Stimulated activated CD8-positive, alpha-beta memory T cell treated with anti-CD3 and anti-CD28 coated beads, Interleukin-15, amount 100 ng/mL, for 48 hours (primary cell): Measurements from ENCODE around the gene SHH.
A peak's percentile ranks its signal among the peaks of the same experiment; 100 is the strongest.
"Not testable (repeated sequence)": the region's sequence is repeated elsewhere in the genome, so short reads cannot be mapped to it uniquely, and the experiment has no call there.

Experiments
- DNase-seq, 2 donors: peaks; one replicate each; pipeline ENCODE4 v3.0.0-alpha.2; 2020; ENCODE audit warnings: low read depth in 2 of 2

Gene SHH

DNA sequence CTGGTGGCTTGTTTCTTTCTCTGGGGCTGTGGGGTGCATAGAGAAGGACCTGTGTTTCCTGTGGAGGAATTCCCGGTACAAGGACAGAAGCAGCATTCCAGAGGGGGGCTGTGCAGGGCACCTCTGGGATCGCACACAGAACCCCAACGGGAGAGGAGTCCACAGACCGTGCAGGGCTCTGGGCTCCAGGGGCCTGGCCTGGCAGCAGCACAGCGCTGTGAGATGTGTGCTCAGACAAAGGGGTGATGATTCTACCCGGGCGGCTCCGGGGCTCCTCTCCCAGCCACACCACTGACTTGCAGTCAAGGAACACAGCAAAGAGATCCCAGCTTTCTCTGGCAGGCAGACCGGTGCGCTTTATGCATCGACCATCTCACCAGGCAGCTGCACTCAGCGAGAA, 6.9 kb upstream of the SHH start:
- no peak for DNase-seq

DNA sequence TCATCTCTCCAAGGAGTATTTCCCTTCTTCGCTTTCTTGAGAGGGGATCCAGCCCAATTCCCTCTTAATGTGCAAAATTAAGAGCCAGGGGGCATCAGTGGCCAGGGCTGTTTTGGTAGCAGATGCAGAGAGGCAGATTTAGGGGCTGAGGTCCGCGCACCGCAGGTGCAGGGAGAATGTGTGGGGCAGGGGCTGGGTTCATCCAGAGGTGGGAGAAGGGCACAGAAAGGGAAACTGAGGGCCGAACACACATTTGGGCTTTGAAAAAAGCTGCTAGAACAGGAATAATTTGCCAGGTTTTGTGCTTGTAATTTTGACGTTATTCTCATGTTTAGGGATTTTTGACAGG, 6.5 kb upstream of the SHH start:
- no peak for DNase-seq

DNA sequence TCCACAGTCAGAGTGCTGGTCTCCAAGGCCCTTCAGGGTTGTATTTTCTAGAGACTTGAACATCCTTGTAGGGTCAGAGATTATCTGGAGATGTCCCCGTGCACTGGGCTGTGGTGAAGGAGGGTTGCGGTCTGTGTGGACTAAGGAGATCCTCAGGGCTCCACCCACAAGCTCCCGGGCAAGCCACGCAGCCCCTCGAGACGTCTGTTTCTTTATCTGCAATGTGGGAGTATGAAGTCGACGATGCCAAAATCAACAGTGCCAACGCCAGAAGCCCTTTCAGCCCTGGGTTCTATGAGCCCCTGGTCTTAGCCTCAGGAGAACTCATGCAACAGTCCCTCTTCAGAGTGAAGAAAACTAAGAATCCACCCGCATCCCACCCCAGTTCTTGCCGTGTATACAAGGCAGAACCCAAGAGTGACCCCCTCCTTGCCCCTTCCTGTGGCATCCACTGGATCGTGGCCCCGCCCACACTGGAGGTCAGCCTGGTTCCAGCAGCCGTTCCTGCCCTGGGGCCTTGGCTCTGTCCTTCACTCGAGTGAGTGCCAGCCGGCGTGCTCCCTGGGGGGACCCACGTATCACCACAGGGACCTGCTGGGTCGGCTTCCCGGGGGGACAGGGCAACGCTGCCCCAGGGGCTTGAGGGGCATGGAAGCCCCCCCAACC, 6.0 kb upstream of the SHH start:
- no peak for DNase-seq

DNA sequence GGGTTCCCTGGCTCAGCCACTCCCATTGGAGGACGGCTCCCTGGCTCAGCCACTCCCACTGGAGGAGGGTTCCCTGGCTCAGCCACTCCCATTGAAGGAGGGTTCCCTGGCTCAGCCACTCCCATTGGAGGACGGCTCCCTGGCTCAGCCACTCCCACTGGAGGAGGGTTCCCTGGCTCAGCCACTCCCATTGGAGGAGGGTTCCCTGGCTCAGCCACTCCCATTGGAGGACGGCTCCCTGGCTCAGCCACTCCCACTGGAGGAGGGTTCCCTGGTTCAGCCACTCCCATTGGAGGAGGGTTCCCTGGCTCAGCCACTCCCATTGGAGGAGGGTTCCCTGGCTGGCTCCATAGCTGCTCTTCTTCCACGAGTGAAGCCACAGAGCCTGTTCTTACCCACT, 5.3 kb upstream of the SHH start:
- not testable (repeated sequence) for DNase-seq

DNA sequence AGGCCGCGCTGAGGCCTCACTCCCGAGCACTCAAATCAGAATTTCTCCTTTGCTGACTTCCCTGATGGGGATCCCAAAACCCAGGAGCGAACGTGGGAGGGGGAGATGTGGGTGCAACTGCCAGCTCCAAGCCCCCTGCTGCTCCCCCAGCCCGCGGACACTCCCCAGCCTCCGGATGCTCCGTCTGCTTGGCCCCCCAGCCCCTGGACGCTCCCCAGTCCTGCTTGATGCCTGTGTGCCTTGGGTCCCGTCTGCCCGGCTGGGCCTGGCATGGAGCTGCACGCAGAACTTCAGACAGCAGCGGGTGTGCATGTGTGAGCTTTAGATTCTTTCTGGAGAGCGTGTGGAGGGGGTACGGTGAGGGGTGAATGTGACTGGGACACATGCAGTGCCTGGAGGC, 4.7 kb upstream of the SHH start:
- no peak for DNase-seq

DNA sequence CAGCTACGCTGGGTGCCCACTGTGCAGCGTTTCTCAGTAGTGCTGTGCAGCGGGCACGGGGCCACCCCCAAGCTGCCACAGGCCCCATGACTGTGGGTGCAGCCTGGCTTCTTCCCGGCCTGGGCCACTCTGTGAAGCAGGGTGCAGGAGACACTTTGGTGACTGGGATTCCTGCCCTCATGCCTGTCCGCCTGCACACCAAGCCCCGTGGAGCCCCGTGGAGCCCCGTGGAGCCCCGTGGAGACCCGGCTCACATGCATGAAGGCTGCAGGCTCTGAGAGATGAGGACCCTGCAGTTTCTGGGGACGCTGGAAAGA, 3.9 kb upstream of the SHH start:
- no peak for DNase-seq

DNA sequence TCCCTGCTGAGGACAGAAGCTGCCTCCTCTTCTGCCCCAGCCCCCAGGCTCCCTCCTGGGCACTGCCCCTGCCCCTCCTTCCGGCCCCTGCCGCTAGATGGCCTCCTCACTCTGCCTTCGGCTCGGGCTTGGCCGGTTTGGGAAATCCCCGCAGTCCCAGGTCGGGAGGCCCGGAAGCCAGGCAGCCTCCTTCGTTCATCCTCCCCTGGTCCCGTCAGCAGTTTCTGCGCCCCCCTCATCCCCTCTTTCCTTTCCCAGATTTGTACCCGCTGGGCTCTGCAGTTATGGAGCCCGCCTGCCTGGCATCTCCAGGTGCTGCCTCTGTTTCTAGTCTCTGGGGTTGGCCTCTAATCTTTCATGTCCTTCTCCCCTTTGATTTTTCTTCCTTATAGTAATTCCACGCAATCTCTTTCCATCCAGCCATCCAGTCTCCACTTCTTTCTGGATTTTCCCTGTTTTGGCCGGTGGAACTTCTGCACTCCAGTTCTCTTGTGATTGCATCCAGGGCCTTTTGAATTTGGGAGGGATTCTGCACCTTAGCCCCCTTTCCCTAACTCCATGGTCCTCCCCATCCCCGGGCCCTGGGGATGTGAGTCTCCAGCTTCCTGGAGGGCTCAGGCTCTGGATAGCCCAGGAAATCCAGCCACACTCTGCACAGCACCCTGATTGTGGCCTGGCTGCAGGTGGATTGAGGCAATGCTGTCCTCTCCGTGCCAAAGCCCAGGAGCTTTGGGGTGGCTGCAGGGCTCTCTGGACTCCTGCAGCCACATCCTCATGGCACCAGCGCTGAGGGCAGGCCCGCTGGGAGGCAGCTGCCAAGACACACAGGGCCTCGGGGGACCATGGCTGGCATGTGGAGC, 3.3 kb upstream of the SHH start:
- DNase-seq: peak; percentile 57 to 62

DNA sequence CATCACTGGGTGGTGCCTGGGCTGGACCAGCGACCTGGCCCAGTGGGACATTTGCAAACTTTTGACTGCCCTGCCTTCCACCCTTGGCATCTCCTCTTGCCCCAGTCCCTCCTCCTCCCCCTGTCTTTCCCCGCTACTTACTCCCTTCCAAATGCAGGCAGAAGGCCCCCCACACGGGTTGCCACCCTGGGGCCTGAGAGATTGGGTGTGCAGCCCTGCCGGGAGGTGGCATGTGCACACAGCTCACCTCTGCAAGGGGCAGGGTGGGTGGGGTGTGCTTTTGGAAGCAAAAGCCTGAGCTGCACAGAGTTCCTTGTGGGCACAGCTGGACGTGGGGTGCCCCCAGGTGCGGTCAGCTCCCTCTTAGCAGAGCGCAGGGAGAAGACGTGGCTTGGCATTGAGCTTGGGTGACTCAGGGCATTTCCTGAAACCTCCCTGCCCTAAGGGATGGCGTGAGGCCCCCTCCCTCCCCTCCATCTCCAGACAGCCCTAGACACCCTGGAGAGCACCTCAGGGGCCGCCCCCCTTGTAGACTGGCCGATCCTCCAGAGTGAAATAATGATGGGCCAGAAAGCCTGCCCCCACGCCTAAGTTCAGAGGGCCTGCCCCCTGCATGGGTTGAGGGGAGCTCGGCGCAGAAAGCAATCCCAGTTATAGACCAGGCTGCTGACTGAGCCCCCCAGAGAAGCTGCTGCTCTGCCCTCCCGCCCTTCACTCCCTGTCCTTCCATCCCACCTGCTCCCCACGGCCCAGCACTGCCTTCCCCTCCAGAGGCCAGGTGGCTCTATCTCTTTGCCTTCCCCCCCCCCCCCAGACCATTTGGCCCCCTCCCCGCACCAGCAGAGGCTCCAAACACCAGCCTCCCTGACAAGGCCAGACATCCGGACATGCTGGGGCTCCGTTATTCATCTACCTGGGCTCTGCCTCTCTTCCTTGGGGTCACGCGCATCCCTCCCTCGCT, 2.3 kb upstream of the SHH start:
- DNase-seq: no peak

DNA sequence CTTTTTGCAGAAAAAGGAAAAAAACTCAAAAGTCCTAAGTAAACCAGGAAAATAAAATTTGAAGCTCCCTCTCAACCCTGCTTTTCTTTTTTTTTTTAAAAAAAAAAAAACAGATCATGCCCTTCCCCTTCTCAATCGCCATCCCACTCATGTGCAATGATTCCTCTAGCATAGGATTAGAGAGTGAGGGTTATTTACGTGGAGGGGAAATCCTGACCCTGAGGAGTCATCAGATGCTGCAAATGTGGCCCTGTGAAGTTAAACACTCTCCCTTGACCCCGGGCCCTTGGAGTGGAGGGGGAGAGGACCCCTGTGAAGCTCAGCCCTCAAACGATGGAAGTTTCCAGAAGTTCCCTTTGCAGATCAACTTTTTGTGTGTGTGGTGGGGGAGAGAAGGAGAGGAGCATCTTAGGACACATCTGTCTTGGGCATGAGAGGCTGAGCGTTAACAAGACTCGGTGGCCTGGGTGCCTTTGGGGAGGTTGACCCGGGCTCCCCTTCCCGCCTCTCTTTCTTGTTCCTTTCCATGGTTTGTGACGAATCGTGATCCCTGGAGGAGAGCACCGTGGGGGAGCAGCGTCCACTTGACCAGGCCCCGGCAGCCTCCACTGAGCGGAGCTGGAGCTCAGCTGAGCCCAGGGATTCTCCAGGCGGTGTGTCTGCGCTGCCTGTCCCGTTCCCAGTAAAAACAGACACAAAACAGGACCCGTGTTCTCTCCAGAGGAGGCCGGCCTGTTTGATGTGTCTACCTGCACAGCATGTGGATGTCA, 1.5 kb upstream of the SHH start:
- DNase-seq: no peak

DNA sequence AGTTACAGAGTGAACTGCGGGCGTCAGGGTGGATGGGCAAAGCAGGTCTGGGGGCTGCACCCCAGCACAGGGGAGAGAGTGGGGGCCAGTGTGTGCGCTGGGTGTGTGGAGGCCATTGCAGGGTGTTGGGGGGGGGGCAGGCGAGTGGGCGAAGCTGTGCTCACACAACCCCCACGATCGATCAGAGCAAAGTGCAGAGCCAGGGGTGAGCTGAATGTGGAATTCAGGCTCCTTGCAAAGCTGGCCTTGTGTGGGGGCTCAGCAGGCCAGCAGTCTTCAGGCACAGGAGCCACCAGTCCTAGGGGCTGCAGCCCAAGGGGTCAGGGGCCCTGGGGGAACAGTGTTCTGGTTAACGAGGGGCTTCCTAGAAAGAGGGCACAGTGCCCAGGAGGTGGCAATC, 862 bp upstream of the SHH start:
- DNase-seq: no peak

DNA sequence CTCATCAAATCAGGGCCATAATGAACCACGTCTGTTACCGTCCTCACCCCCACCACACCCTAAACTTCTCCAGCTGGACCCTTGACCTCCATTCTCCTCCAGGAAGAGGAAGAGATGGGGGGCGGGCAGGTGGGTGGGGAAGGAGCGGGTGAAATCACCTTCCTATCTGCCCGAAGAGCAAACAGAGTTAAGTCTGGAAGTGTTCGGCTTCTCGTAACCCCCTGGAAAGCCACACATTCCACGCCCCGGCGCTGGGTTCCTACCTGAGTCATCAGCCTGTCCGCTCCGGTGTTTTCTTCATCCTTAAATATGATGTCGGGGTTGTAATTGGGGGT, 736 bp downstream of the SHH start:
- no peak for DNase-seq

DNA sequence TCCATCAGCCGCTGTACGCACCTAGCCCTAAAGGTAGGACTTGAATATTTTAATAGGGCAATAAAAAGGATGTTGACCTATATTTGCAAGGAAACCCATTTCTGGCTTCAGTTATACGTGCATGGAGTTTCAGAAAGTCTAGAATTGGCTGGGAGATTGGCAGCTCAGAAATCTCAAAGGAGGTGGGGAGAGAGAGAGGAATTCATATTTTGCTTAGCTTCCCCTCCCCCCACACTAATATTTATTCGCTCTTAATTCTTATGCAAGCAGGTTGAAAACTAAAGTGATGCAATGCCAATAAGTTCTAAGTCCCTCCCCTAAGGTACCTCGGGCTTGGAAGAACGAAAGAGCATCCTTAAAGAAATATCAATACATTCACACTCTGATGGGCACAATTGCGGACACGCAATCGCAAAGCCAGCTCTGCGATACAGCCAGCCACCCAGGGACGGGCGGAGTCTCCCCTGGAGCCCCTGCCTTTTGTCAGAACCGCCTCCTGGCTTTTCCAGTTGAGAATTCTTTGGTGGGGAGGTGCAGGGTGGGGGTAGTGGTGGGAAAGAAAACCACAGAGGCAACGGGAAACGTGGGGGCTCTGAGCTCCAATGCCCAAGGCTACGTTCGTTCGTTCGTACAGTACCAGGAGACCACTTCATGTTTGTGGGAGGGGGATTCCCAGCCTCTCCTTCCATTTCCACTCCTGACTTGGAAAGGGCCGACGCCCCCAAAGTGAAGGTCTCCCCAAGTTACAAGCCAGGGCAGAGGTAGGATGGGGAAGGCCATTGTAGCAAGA, 1.3 kb downstream of the SHH start:
- DNase-seq: no peak

DNA sequence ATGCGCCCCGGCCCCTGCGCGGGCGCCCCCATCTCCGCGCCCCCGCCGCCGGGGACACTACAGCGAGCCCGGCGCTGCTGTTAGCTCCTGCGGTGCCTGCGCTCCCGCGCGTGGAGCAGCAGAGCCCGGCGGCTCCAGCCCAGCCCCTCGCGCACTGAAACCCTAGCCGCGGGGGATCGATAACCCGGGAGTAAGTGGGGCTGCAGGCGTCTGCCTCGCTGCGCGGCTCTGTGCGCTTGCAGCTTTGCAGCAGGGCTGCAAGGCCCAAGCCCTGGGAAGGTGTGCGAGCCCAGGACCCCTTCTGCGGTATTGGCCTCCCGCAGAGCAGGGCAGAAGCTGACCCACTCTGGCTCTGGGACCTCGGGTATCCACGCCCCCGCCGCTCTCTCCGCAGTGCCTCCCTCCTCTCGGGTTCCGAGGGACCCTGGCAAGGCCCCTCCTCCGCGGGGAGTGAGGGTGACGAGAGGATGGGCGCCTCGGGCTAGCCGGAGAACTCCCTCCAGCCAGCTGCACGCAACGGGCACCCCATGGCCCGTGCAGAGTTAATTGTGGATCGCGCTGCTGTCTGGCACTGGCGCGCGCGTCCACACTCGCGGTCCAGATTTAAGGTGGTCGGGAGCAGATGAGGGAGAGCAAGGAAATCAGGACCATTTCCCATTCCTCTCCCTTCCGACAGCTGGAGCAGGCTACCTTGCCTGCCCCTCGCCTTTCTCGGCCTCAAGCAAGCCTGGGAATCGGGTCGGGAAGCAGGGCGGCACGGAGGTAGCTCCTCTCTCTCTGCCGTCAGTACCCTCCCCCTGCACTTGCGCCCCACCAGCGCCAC, 2.1 kb downstream of the SHH start:
- DNase-seq: no peak

DNA sequence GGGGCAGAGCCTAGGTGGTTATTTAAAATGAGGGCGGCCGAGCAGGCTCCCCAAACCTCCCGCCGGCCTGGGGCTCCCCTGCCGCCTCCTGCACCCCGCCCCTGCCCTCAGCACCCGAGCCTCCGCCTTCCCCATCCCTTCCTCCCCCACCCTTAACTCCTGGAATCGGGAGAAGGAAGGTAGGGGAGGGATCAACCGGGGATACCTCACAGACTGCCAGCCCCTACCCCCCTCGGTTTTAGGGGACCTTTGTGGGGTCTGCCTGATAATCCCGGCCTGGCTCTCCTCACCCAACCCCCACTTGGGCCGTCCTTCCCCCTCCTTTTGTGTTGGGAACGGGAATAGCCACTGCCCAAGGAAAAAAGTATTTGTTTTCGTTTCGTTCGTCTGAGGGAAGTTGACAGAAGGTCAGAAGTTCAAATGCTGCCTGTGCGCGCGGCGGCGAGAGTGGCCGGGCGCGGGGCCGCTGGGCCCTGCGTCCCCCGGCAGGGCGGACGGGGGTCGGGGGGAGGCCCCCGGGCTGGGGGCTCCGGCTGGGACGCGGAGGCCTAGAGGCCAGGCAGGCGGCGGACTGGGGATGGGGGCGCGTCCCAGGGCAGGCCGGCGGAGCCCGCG, 2.8 kb downstream of the SHH start:
- DNase-seq: no peak

DNA sequence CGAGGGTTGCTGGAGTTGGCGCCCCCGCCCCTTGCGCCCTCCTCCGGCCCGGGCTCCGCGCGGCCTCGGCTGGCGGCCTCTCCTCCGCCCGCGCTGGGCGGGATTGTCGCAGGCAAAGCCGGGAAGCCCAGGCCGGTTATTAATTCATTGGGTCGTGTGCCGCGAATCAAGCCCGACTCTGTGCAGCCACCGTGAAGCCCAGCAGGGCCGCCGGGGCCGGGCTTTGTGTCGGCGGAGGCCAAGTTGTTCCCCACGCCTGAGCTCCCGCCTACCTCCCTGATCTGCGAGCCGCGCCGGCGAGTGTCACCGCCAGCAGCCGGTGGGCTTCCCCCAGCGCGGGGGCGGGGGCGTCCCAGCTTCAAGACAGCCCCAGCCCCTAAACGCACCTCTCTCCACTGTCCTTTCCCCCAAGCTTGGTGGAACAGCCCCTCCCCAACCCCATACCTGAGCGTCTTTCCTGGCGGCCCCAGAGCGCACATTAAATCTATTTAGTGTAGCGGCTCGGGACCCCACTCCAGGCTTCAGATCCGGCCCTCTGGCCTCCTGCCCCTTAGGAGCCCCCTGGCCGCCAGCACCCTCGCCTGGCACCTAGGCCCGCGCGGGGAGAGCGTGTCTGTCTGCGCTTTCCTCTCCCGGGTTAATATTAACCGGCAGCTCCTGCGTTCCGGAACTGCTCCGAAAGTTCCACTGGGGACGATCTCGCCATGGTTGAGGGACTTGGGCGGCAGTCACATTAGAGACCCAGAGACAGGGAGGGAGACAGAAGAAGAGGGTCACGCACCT, 3.5 kb downstream of the SHH start:
- DNase-seq: no peak

DNA sequence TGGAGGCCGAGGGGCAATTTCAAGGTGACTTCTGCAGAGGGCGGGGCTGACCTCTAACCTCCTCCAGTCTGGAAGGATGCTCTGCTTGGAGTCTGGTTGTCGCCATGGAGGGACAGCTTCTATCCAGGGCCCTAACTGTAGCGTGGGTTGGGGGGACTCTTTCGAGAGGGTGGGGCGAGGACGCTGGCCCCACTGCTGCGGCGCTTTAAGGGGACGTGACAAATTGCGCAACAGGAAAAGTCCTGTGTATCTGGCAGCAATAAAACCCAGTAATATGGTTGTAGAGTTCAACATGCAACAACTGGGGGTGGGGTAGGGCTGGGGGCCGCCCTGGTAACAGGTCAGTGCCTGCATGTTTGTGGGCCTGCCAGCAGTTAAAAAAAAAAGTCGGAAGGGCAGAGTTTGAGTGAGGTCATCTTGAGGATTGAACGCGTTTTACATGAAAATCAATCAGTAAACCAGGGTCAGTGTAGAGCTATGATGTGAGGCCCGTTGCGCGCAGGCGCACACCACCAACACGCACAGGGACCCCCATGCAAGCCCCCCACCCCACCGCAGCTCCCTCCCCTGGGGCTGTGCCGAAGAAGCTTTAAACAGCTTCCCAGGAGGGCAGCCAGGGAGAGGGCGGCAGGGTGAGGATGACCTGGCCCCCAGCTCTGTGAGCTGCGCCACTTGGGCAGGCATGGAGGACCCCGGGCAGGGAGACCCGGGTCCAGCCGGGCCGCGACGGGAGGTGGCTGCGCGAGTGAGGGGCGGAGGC, 4.3 kb downstream of the SHH start:
- no peak for DNase-seq

DNA sequence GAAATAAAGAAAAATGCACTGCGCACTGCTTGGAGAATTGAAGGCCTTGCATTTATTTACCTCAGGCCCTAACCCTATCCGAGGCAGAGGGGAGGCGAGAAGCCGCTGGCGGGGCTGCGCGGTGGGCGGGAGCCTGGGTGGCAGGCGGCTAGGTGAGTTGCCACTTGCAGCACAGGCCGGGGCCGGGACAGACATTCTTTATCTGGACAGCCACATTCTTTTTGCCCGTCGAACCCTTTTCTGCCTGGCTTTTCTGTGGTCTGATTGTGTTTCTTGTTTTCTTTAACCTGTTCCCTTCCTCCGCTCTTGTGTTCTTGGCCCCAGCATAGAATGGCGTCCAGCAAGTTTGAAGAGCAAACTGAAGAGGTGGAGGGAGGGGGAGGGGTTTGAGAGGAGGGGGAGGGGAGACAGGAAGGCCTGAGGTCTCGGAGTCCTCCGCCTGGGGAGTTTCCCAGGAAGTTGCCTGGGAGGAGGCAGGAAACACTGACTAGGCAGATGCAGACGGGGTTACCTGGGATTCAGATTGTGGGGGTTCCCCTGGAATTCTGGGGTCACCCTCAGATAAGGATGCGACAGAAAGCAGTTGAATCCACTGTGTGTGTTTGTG, 5.1 kb downstream of the SHH start:
- no peak for DNase-seq
